Omental fat pad (tissue), 4 donors: ENCODE measurements around the gene GLUL. TPM values are rescaled to one million over a fixed set of nuclear protein-coding genes. Genes with fewer than 3 reads are reported as not detected.

Experiments used
- ATAC-seq: fragments of 150-250 bp; one replicate; pipeline ENCODE4 v1.9.1; 2016; ENCODE audit warnings: mild to moderate bottlenecking, moderate library complexity; ENCODE audit not compliant: low FRiP score
- DNase-seq: peaks from one replicate; pipeline ENCODE4 v3.0.0-alpha.2; 2019; ENCODE audit warnings: low spot score
- CTCF ChIP-seq, 3 donors: fragments of 450-650 bp; IDR thresholded peaks; one replicate each; pipeline ENCODE4 v1.5.1; 2016 to 2017; ENCODE audit warnings: antibody characterized with exemption in 3 of 3, mild to moderate bottlenecking in 3 of 3, moderate library complexity in 2 of 3
- total RNA-seq, 4 donors: library from RNA; depleted of rRNA; stranded (reverse); fragments of >200 nt; gene quantifications; one replicate each; pipeline ENCODE4 v1.1.0, GENCODE V29; 2016

Gene GLUL
- total RNA-seq = over 10,000 TPM in 1 of 4 donors, 1,000 to 10,000 TPM in 3; 5,022 to 14,857 (median 5,938) TPM

- TF ChIP-seq CTCF (IDR thresholded peaks at IDR 0.05) = no peak
- peak; percentile 95 for ATAC-seq
- DNase-seq = peak; percentile 87
Measured at GRCh38 chr1:182391362-182392049, at the start of gene GLUL. TSS of gene GLUL (minus strand) at chr1:182391790. CDS start at chr1:182388737, 3,053 bp downstream.

- TF ChIP-seq CTCF (IDR thresholded peaks at IDR 0.05) = no peak
- DNase-seq (no peak), ATAC-seq (no peak)
Measured at GRCh38 chr1:182438326-182438725, 46.7 kb upstream of the GLUL start.

GRCh38 chr1:182433580-182433979 lies 42.0 kb upstream of the GLUL start:
- no peak for TF ChIP-seq CTCF (IDR thresholded peaks at IDR 0.05)
- DNase-seq (no peak), ATAC-seq (no peak)

- ATAC-seq (no peak), DNase-seq (no peak)
- TF ChIP-seq CTCF (IDR thresholded peaks at IDR 0.05) = no peak
Measured at GRCh38 chr1:182431278-182431677, 39.7 kb upstream of the GLUL start.

- ATAC-seq (no peak), DNase-seq (no peak)
- TF ChIP-seq CTCF (IDR thresholded peaks at IDR 0.05) = no peak
Measured at GRCh38 chr1:182430263-182431068, 38.9 kb upstream of the GLUL start.

GRCh38 chr1:182428043-182428442 lies 36.5 kb upstream of the GLUL start:
- TF ChIP-seq CTCF (IDR thresholded peaks at IDR 0.05) = no peak
- no peak for ATAC-seq

More at GRCh38 chr1:182428043-182428442, 36.5 kb upstream of the GLUL start:
- DNase-seq = no peak
